ENCODE measurements around the gene SPINK1.

The SPINK1 gene

DNA sequence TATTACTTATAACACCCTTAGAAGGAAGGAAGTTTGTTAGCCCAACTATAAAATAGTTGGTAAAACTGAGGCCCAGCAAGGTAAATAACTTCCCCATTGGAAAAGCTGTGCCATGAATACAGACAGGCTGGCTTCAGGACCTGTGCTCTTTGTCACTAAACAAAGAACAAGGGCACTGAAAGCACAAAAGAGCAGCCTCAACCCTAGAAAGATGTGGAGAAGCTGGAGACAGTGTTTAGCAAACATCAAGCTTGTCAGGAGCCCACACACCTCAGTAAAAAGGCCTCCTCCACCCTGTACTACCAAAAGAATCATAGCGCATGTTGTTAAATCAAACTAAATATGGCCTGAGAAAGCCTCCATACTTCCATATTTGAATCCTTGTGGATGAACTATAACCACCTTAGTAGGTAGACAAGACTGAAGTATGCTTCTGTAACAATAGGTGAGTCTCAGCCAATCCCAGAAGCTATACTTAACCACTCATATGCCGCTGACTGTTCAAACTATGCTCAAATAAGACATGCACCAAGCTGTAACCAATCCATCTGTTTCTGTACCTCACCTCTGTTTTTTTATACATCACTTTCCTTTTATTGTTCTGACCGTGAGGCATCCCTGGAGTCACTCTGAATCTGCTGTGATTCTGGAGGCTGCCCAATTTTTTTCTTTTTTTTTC is 28.6 kb upstream of the SPINK1 start:
- DNase-seq (ENCODE audit: low read depth in 2 of 2): no peak
- H3K4me3 ChIP-seq (replicated peaks in 1 of 2; ENCODE audit: low read depth in 2 of 2, low read length in 2 of 2): no peak overlapping the region
- no peak for TF ChIP-seq CTCF (IDR thresholded peaks at IDR 0.05; ENCODE audit: low read depth, low read length)

GRCh38 chr5:147858565-147858964 is 27.1 kb upstream of the SPINK1 start:
- H3K4me3 ChIP-seq (replicated peaks in 1 of 2; ENCODE audit: low read depth in 2 of 2, low read length in 2 of 2): no peak overlapping the region
- no peak for DNase-seq (ENCODE audit: low read depth in 2 of 2)
- no peak for TF ChIP-seq CTCF (IDR thresholded peaks at IDR 0.05; ENCODE audit: low read depth, low read length)

DNA sequence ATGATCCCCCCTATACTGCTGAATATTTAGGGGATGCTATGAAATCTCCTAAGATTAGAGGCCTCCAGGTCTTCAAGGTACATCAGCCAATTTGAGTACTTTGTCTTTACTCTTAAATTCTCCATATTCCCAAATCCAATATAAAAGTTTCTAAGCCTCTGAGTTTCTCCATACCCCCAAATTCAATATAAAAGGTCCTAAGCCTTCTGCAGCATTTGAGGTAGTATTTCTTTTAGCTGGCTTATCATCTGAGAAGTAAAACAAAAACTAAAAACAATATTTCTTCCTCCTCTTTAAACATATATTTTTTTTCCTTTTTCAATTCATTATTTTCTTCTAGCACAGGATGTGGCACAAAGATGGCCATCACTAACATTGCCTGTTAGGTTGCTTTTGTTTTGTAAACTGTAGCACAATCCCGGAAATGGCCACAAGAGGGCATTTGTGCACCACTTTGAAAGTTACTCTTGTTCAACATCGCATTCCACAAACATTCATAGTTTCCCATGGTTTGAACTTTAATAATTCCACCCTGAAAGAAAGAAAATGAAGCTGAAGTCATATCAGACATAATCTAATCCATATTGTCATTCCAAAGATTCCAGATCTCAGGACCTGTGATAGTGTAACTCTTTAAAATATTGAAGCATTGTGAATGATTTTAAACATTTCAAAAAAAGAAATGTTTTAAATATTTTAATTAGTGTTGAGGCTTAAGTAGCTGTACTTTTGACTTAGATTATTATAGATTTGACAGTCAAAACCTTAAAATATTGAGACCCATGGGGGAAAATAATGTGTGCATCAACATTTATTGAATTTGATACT is 26.0 kb upstream of the SPINK1 start:
- TF ChIP-seq CTCF (IDR thresholded peaks at IDR 0.05; ENCODE audit: low read depth, low read length): peak; percentile 73
- H3K4me3 ChIP-seq (replicated peaks in 1 of 2; ENCODE audit: low read depth in 2 of 2, low read length in 2 of 2): no peak overlapping the region
- DNase-seq (ENCODE audit: low read depth in 2 of 2): peak; percentile 70 to 82

DNA sequence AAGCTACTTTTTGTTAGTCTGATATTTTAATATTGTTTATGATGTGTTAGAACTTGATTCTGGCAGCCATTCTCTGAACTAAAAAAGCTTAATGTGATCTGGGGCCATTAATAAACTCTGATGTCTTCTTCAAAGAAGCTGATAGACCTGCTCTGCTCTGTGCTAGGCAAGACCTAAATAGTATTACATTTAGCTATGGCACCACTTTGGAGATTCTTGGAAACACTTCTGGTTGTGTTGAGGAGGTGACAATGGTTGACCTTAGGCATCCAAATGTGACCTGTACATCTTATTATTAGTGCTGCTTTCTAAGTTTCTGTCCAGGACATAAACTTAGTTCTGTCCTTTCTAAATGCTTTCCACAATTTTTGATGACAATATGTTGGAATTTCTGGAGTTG is 25.3 kb upstream of the SPINK1 start:
- H3K4me3 ChIP-seq (replicated peaks in 1 of 2; ENCODE audit: low read depth in 2 of 2, low read length in 2 of 2): no peak overlapping the region
- no peak for TF ChIP-seq CTCF (IDR thresholded peaks at IDR 0.05; ENCODE audit: low read depth, low read length)
- no peak for DNase-seq (ENCODE audit: low read depth in 2 of 2)

- peak in 1 of 2 donors; percentile 14 for DNase-seq (ENCODE audit: low read depth in 2 of 2)
- H3K4me3 ChIP-seq (replicated peaks in 1 of 2; ENCODE audit: low read depth in 2 of 2, low read length in 2 of 2): no peak overlapping the region
- TF ChIP-seq CTCF (IDR thresholded peaks at IDR 0.05; ENCODE audit: low read depth, low read length): no peak
Measured at GRCh38 chr5:147855774-147856069, 24.3 kb upstream of the SPINK1 start.

- H3K4me3 ChIP-seq (replicated peaks in 1 of 2; ENCODE audit: low read depth in 2 of 2, low read length in 2 of 2): no peak overlapping the region
- DNase-seq (ENCODE audit: low read depth in 2 of 2): no peak
- no peak for TF ChIP-seq CTCF (IDR thresholded peaks at IDR 0.05; ENCODE audit: low read depth, low read length)
Measured at GRCh38 chr5:147854894-147855773, 23.7 kb upstream of the SPINK1 start.
